IPS DF 6.9 (cell line): ENCODE measurements around the gene GPATCH11.
A peak's percentile ranks its signal among the peaks of the same experiment; 100 is the strongest.

Source experiments
- DNase-seq: peaks from one replicate; pipeline ENCODE4 v3.0.0-alpha.2; 2013; ENCODE audit warnings: low read depth, low spot score
- H3K27ac ChIP-seq: one replicate; pipeline ENCODE4 v1.5.1; 2013; ENCODE audit warnings: low read length, control low read depth
- H3K27me3 ChIP-seq: 2 replicates; pipeline ENCODE4 v1.6.1; 2013; ENCODE audit warnings: mild to moderate bottlenecking, low read length; ENCODE audit not compliant: control insufficient read depth, insufficient read depth
- H3K36me3 ChIP-seq: 2 replicates; pipeline ENCODE4 v1.6.1; 2013; ENCODE audit warnings: low read length; ENCODE audit not compliant: control insufficient read depth, insufficient read depth
- H3K4me1 ChIP-seq: 2 replicates; pipeline ENCODE4 v1.6.1; 2013; ENCODE audit warnings: low read length; ENCODE audit not compliant: control insufficient read depth, insufficient read depth
- H3K4me3 ChIP-seq: 2 replicates; pipeline ENCODE4 v1.5.1; 2013; ENCODE audit warnings: mild to moderate bottlenecking, low read length
- H3K9me3 ChIP-seq: 2 replicates; pipeline ENCODE4 v1.6.1; 2013; ENCODE audit warnings: low read length, inconsistent platforms; ENCODE audit not compliant: control insufficient read depth, insufficient read depth
- WGBS: extraction: QIAGEN DNeasy Blood & Tissue Kit; methylation state at CpG from one replicate; pipeline ENCODE4 v1.1.7; 2013; ENCODE audit warnings: mixed read lengths, missing lambda C conversion rate; ENCODE audit not compliant: insufficient read length, insufficient coverage; 5-methylcytosine and 5-hydroxymethylcytosine counted together

The GPATCH11 gene

DNA sequence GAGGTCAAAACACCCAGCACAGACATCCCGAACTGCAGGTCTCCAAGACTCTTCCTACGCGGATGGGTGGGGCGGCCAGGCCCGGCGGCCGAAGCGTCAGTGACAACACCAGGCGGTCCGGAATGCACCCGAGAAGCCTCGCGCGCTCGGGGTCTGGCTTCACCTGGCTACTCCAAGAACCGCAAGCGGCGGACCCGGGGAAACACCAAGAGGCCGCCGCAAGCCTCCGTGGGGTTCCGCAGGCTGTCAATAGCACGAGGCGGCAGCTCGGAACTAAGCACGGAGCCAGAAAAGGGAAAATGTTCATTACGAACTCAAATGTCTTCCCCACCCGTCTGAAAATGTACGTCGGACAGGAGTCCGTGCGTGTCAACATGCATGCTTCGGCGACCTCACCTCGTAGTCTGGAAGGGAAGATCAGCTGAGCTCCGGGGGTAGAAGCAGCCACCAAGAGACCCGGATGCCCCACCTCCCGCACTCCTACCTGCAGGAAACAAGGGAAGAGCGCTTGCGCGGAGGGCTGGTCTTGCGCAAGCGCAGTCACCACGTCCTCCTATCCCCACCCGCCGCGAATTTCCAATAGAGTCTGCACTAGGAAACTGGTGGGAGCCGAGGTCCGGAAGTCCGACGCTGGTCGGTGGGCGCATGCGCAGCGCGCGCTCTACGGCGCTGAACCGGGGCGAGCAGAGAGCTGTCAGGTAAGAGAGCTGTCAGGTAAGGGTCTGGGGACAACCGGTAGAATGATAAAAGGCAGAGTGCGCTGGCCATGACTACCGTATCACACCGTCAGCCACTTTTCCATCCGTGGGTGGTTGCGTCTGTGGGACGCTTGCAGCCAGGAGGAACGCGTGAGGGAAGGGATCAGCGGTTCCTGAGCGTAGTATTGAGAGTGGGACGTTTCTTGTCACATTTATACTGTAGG is at the start of gene GPATCH11, which contains the start of gene HEATR5B:
GPATCH11 (plus strand) TSS at position 646 of the 922 bp plus-strand sequence. CDS start 3,864 bp downstream, outside the sequence.
HEATR5B (minus strand) TSS at position 500 of the 922 bp plus-strand sequence. CDS start 958 bp downstream, outside the sequence.
- no peaks in the 10 kb centered on the region for H3K4me1 ChIP-seq
- no CpG with 5 or more reads among the region's 74 CpGs for WGBS
- peak; percentile 96 for DNase-seq
- H3K27me3 ChIP-seq = no peaks in the 10 kb centered on the region
- H3K4me3 ChIP-seq = peak within 1 kb of the TSS; percentile 62; the same call in 1 of the 2 replicates
- no peak within 1 kb of the TSS for H3K27ac ChIP-seq
- H3K9me3 ChIP-seq = no peaks in the 10 kb centered on the region
- no peaks in the 10 kb centered on the region for H3K36me3 ChIP-seq

DNA sequence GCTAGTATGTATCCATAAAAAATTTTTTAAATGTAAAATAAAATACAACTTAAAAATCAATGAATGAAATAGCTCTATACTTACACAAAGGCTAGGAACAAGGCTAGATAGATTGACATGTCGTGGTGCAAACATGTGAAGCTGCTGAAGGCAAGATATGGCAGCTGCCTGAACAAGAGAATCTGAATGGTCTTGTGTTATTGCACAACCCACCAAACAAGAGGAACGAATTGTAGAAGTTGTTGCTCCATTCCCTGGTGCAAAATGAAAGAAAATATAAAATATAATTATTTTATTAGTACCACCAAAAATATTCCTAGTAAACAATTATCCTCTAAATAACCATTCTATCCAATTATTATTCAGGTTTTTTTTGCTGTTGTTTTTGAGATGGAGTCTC is 46.5 kb upstream of the GPATCH11 start:
- Histone ChIP-seq H3K27me3 (no peaks in the 10 kb centered on the region), H3K9me3 (no peaks in the 10 kb centered on the region), H3K4me1 (no peaks in the 10 kb centered on the region), H3K4me3 (no peak overlapping the region), H3K36me3 (no peaks in the 10 kb centered on the region), H3K27ac (no peak overlapping the region)
- no peak for DNase-seq
- WGBS = no CpG with 5 or more reads among the region's 2 CpGs

DNA sequence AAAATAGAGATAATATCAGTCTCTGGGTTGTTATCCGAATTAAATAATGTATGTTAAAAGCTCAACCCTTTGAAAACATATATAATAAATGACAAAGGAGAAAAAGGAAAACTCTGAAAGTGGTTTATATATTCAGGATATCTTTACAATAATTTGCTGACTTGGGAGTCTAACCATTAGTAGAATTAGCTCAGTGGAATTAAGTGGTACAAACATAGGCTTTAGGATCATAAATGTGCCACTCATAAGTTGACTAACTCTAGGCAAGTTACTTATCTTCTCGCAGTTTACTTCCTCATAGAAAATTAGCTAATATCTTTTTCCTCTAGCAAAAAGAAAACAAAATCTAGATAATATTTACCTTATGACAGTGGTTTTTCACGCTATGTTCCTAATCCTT is 44.7 kb upstream of the GPATCH11 start:
- Histone ChIP-seq H3K27ac (no peak overlapping the region), H3K36me3 (no peaks in the 10 kb centered on the region), H3K4me3 (no peak overlapping the region), H3K9me3 (no peaks in the 10 kb centered on the region), H3K4me1 (no peaks in the 10 kb centered on the region), H3K27me3 (no peaks in the 10 kb centered on the region)
- no peak for DNase-seq
- no CpG with 5 or more reads among the region's 3 CpGs for WGBS

DNA sequence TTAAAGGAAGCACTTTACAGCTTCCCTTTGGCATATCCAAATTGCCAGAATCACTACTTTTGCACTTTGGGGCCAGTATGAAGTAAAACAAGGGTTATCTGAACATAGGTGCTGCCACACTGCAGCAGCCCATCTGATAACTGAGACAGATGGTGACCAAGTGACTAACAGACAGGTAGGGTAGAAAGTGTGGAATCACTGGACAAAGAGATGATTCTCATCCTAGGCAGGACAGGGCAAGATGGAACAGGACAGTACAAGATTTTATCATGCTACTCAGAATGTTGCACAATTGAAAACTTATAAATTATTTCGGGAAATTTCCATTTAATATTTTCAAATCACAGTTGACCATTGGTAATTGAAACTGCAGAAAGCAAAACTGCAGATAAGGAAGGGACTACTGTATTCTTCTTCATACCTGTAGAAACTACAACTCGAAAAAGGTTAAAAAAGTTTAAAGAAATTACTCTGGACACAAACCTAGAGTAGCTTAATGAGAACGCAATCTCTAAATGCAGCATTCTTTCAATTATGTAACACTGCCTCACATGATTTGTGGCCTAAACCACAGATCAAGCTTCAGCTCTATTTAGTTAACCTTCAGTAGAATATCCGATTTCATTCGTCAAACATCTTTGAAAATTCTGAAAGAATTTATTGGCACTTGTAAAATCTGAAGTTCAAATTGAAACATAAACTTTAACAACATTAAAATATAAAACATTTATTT is 31.6 kb upstream of the GPATCH11 start:
- no peaks in the 10 kb centered on the region for H3K27me3 ChIP-seq
- WGBS = no CpG with 5 or more reads among the region's 5 CpGs
- no peak overlapping the region for H3K4me3 ChIP-seq
- H3K4me1 ChIP-seq = no peaks in the 10 kb centered on the region
- no peak for DNase-seq
- H3K27ac ChIP-seq = no peak overlapping the region
- H3K9me3 ChIP-seq = no peaks in the 10 kb centered on the region
- H3K36me3 ChIP-seq = no peaks in the 10 kb centered on the region; the same call in 1 of the 2 replicates

DNA sequence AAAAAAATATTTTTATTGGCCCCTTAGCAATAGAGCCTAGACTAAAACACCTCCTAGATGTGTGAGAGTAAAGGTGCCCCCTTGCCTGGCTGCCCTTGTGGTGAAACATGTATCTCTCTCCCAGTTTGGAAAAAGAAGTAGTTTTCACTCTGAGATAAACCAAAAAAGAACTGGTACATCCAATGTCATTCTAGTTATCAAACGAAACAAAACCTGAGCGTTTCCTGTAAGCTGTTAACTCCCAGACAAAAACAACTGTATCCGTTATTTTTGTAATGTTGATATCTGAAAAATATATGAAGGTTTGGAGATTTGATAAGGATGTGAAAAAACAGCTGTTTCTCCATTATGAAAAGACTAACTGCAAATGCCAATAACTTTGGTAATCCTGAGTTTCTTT is 24.5 kb upstream of the GPATCH11 start:
- Histone ChIP-seq H3K4me1 (no peaks in the 10 kb centered on the region), H3K27me3 (no peaks in the 10 kb centered on the region), H3K4me3 (no peak overlapping the region), H3K9me3 (no peaks in the 10 kb centered on the region), H3K36me3 (0 out of 2 replicates have a peak, but pooled peaks cover 3% of the 10 kb centered on the region), H3K27ac (no peak overlapping the region)
- 100% methylated on average over 1 of the region's 3 CpGs for WGBS
- DNase-seq = no peak

DNA sequence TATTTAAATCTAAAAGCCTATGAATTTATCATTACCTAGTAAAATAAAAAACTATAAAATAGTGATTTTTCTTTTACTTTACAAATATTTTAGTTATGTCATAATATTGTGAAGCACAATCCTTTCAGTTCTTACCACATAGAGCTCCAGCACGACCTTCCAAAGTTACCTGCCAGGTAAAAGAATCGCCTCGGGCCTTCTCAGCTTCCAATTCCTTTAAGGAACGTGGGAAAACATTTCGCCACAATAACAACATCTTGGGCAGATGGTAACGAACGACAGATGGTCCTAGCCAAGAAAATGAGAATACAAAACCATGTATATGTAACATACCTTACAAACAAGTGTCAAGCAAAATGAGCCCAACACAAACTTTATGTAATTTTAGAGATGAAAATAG is 23.9 kb upstream of the GPATCH11 start:
- H3K4me3 ChIP-seq = no peak overlapping the region
- H3K36me3 ChIP-seq = 0 out of 2 replicates have a peak, but pooled peaks cover 3% of the 10 kb centered on the region
- no peaks in the 10 kb centered on the region for H3K9me3 ChIP-seq
- no CpG with 5 or more reads among the region's 7 CpGs for WGBS
- no peak for DNase-seq
- H3K27ac ChIP-seq = no peak overlapping the region
- H3K27me3 ChIP-seq = no peaks in the 10 kb centered on the region
- H3K4me1 ChIP-seq = no peaks in the 10 kb centered on the region

DNA sequence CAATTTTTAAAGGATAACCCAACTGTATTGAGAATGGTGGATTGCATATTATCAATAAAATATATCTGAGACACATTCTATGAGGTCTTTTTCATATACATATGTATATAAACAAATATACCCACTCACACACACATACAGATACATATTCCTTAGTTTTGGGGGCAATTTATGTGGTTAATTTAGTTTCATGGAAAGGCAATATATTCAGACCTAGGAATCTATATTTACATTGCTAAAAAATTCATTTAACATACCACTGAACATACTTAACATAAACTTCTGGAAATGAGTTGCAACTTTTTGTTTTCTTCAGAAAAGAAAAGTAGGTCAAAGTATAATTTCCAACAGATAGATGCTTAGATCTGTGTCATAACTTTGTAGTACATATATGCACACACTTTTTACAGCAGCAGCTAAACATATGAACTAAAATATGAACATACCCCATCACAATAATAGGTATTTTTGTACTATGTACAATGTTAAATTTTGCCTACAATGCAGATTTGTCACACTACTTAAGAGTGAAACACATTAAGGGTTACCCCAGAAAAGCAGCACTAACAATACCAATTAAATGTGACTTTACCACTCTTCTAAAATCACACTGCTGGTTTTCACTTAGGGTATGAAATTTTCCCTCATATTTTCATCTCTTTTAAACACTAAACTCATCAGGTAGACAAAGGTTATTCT is 23.2 kb upstream of the GPATCH11 start:
- no peak for DNase-seq
- Histone ChIP-seq H3K36me3 (0 out of 2 replicates have a peak, but pooled peaks cover 3% of the 10 kb centered on the region), H3K4me3 (no peak overlapping the region), H3K4me1 (no peaks in the 10 kb centered on the region), H3K27me3 (no peaks in the 10 kb centered on the region), H3K9me3 (no peaks in the 10 kb centered on the region), H3K27ac (no peak overlapping the region)

DNA sequence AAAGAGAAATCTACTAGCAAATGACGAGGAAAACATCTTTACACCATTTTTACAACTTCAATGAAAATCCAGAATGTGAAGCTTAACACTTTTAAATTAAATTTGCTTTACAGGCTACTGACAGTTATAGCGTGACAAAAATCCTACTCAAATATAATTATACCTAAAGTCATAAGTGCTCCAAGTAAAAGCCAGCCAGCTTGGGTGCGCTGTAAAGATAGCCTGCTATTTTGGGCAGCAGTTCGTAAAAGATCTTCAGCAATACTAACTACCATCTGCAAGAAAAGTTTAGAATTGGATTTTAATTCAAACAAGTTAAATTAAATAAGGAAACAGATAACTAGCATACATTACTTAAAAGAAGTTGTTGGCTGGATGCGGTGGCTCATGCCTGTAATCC is 22.5 kb upstream of the GPATCH11 start:
- H3K36me3 ChIP-seq = 0 out of 2 replicates have a peak, but pooled peaks cover 3% of the 10 kb centered on the region
- no peaks in the 10 kb centered on the region for H3K4me1 ChIP-seq
- no peak for DNase-seq
- no peaks in the 10 kb centered on the region for H3K27me3 ChIP-seq
- WGBS = no CpG with 5 or more reads among the region's 5 CpGs
- no peak overlapping the region for H3K27ac ChIP-seq
- H3K4me3 ChIP-seq = no peak overlapping the region
- H3K9me3 ChIP-seq = no peaks in the 10 kb centered on the region

DNA sequence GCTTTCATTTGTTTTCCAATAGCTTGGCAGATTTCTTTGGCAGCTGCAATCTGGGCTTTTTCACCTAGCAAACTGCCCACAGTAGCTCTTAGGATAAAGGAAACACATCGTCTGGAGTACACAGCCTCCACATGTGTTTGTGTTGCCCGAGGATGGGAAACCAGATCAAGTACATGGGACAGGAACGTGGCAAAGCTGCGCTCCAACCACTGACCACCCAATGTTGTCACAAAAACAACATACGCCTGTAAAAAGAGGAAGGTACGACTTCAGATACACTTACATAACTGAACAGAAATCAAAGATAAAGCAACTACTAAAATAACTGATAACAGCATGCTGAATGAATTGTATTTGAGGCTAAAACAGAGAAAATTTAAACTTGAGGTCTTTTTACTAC is 15.6 kb upstream of the GPATCH11 start:
- no peak for DNase-seq
- WGBS = no CpG with 5 or more reads among the region's 6 CpGs

DNA sequence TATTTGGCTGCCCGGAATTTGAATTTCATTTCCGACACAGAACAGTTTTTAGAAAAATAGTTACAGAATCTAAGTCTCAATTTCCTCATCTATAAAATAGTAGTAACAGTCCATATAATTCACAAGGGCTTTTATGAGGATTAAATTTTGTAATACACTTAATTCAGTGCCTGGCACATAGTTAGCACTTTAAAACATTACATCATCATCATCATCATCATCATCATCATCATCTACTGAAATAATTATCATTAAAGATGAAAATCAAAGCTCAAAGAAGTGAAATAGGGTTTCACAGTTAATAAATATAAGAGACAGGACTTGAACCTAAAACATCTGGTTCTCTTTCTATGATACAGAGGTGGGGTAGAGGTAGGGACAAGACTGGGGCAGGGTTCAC is 13.4 kb upstream of the GPATCH11 start:
- no peaks in the 10 kb centered on the region for H3K27me3 ChIP-seq
- H3K36me3 ChIP-seq = no peaks in the 10 kb centered on the region
- no peaks in the 10 kb centered on the region for H3K4me1 ChIP-seq
- H3K9me3 ChIP-seq = no peaks in the 10 kb centered on the region
- no peak overlapping the region for H3K27ac ChIP-seq
- WGBS = no CpG with 5 or more reads among the region's 2 CpGs
- H3K4me3 ChIP-seq = no peak overlapping the region
- DNase-seq = no peak

More for the DNA sequence above, 15.6 kb upstream of the GPATCH11 start:
- no peaks in the 10 kb centered on the region for H3K4me1 ChIP-seq
- H3K9me3 ChIP-seq = no peaks in the 10 kb centered on the region
- H3K27ac ChIP-seq = no peak overlapping the region
- no peak overlapping the region for H3K4me3 ChIP-seq
- 0 out of 2 replicates have a peak, but pooled peaks cover 3% of the 10 kb centered on the region for H3K36me3 ChIP-seq
- H3K27me3 ChIP-seq = no peaks in the 10 kb centered on the region
